A549 (cell line): ENCODE results near the gene C2CD2.

Experiments used
- MAFK ChIP-seq: fragments of 450-650 bp; IDR thresholded peaks from 2 replicates; pipeline ENCODE4 v1.6.1; 2014; ENCODE audit not compliant: partially characterized antibody
- MYC ChIP-seq: IDR thresholded peaks from 2 replicates; pipeline ENCODE4 v1.6.1; 2012; ENCODE audit warnings: mild to moderate bottlenecking, inconsistent platforms, low read length, improper control_type of control experiment, borderline replicate concordance

- TF ChIP-seq MAFK (no peak), MYC (no peak)
These were observed 11.4 kb downstream of the C2CD2 start for GRCh38 chr21:41942457-41942856.
